ENCODE measurements around the gene COL10A1. TPM values are rescaled to one million over a fixed set of nuclear protein-coding genes. Genes with fewer than 3 reads are reported as not detected.
A peak's percentile ranks its signal among the peaks of the same experiment; 100 is the strongest.

Gene COL10A1
- total RNA-seq, 1 experiment from 2014 or later = not detected

- no peak for DNase-seq (ENCODE audit: low read depth)
Observed at GRCh38 chr6:116088946-116089345, 37.0 kb downstream of the COL10A1 start.

GRCh38 chr6:116087437-116088027, 38.4 kb downstream of the COL10A1 start:
- DNase-seq (ENCODE audit: low read depth) = peak; percentile 37

DNA sequence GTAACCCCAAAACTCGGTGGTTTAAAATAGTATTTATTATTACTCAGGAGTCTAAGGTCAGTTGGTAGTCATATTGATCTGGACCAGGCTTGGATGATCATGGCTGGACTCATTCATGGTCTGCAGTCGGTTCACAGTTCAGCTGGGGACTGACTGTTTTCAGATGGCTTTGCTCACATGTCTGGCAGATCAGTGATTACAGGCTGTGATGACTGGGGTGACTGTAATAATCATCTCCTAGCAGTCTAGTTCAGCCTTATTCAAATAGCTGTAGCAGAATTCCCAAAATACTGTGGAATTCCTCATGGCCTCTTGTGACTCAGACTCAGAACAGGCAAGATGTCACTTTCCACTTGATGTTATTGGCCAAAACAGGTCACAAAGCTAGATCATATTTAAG, 41.6 kb downstream of the COL10A1 start:
- no peak for DNase-seq (ENCODE audit: low read depth)

DNA sequence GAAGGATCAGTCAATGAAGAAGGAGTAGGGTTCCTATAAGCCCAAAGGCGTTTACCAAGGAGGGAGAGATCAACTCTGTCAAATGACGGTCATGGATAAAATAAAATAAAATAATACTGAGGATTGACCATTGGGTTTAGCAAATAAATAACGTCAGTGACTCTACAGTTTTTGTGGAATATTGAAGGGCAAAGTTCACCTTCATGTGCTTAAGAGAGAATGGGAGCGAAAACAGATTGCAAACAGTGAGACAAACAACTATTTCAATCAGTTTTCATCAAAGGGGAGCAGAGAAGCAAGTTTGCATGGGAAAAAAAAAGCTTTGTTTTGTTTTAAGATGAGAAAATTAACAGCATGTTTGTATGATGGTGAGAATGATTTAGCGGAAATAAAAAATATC, 42.9 kb downstream of the COL10A1 start:
- DNase-seq (ENCODE audit: low read depth) = no peak

GRCh38 chr6:116078945-116079344, 47.0 kb downstream of the COL10A1 start:
- no peak for DNase-seq (ENCODE audit: low read depth)

DNA sequence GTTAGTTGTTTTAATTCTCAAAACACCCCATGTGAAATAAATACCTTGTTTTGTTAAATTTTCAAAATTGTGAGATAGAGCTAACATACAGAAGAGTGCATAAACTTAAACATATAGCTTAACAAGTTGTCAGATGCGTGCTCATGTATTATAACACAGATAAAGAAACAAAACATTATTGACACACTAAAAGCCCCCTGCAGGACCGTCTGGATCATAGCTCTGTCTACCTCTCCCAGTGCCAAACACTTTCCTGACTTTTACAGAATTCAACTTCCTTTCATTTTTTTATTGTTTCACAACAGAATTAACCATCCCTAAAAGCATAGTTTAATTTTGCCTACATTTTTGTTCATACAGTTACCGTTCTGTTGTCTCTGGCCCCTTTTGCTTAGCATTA, 47.4 kb downstream of the COL10A1 start:
- DNase-seq (ENCODE audit: low read depth) = no peak

- no peak for DNase-seq (ENCODE audit: low read depth)
Observed at GRCh38 chr6:116074732-116075390, 51.1 kb downstream of the COL10A1 start.

- peak; percentile 83 for DNase-seq (ENCODE audit: low read depth)
Observed at GRCh38 chr6:116073765-116074440, 52.0 kb downstream of the COL10A1 start.

GRCh38 chr6:116072368-116072767, 53.6 kb downstream of the COL10A1 start:
- no peak for DNase-seq (ENCODE audit: low read depth)

DNA sequence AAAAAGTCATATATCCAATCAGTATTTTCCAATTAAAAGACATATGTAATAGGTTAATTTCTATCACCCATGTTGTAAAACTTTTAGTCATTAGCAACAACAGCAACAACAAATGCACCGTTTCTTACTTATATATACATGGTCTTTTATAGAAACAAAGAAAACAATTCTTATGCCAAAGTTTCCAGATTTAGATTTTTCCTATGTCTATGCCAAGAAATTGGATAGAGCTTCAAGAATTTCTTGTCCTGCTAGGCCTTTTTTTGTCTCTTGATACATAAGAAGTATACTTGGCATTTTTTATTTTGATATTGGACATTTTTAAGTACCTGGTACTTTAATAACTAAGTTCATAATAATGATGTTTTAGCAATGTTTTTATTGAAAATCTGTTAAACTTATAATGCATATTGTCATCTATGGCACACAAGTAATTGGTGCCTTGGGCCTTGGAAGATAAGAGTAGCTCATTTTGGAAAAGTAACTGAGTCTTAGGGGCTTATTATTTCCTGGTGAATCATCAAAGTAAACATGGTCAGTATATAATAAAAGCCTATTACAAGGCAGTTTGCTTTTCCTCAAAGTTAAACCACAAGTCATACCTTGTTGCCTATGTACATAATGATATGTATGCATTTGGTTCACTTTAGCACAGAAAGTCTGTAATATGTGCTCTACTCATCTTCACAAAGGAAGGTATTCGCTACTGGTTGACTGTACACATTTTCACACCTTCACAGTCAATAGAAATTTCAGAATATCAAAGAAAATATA, 55.1 kb downstream of the COL10A1 start:
- peak; percentile 32 for DNase-seq (ENCODE audit: low read depth)

GRCh38 chr6:116070101-116070500, 55.8 kb downstream of the COL10A1 start:
- DNase-seq (ENCODE audit: low read depth) = no peak

Other genes with a start within 250 kb of the COL10A1 start
- gene FRK, start 65.2 kb downstream of the COL10A1 start, total RNA-seq (2014; rRNA removed; shearing (Covaris generic)) = under 0.01 and 0.02 TPM in 2 replicates
- gene NT5DC1, start 25.3 kb downstream of the COL10A1 start, total RNA-seq (2014; rRNA removed; shearing (Covaris generic)) = 10.0 and 19.9 TPM in 2 replicates
- 8.4 and 10.4 TPM in 2 replicates for gene TSPYL4, start 127.9 kb upstream of the COL10A1 start, total RNA-seq (2014; rRNA removed; shearing (Covaris generic))
- gene TSPYL1, start 153.8 kb upstream of the COL10A1 start, total RNA-seq (2014; rRNA removed; shearing (Covaris generic)) = 50.6 and 57.4 TPM in 2 replicates
- 38.6 and 44.3 TPM in 2 replicates for gene DSE, start 244.8 kb upstream of the COL10A1 start, total RNA-seq (2014; rRNA removed; shearing (Covaris generic))

Measured in HT1080 (cell line).